Stimulated activated CD8-positive, alpha-beta memory T cell treated with anti-CD3 and anti-CD28 coated beads, Interleukin-4, amount 100 ng/mL, for 48 hours (primary cell): ENCODE measurements around the gene MS4A2.
"Not testable (repeated sequence)": the region's sequence is repeated elsewhere in the genome, so short reads cannot be mapped to it uniquely, and the experiment has no call there.

Source experiments
- DNase-seq: peaks from one replicate; pipeline ENCODE4 v3.0.0-alpha.2; 2020

The MS4A2 gene

GRCh38 chr11:60104471-60105115, 16.1 kb downstream of the MS4A2 start:
- DNase-seq, result not testable (repeated sequence)

DNA sequence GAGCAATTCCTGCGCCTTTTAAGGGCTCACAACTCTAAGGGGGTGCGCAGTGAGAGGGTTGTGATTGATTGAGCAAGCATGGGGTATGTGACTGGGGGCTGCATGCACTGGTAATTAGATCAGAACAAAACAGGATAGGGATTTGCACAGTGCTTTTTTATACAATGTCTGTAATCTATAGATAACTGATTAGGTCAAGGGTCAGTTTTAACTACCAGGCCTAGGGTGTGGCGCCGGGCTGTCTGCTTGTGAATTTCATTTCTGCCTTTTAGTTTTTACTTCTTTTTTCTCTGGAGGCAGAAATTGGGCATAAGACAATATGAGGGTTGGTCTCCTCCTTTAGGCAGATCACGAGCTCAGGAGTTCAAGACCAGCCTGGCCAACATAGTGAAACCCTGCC, 20.2 kb downstream of the MS4A2 start:
- DNase-seq, result not testable (repeated sequence)

DNA sequence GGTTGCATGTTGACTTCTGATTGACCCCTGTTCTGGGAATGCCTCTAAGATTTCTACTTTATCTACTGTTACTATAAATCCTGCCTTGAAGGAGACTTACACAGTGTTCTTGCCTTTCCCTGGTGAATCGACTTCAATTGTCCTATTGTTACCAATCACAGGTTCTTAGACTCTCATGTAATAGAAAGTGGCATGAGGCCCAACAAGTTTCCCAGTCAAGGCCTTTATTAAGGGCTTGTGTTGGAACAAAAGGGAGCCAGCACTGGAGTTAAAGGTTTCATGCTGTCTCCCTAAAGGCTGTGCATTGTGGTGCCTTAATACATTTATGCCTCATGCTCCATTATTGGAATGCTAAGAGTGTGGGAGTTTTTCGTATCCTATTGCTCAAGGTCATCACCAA, 23.3 kb downstream of the MS4A2 start:
- DNase-seq, result no peak

DNA sequence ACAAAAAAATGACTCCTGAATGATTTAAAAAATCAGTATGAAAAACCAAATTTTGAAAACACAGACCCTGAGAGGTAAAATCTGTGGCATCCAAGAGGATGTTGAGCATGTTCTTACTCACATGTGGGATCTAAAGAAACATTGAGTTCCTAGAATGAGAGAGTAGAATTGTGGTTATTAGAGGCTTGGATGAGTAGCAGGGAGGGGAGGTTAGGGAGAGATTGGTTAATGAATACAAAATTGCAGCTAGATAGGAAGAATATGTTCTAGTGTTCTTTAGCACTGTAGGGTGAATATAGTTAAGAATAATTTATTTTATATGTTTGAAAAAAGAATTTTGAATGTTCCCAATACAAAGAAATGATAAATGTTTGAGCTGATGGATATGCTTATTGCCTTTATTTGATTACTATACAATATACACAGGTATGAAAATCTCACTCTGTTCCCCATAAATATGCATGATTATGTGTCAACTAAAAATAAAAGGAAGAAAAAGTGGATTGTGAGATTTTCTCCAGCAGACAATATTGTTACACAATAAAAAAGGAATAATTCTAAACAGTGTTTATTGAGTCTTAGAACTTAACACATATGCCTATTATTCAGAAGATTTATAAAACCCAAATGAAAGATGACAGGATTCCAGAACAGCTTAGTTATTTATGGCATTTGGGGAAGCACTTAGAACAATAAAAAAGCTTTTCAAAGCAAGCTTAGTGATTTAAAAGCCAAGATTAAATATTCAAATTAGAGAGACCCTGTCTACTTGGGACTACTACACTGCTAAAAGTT, 28.7 kb downstream of the MS4A2 start:
- DNase-seq, result no peak

DNA sequence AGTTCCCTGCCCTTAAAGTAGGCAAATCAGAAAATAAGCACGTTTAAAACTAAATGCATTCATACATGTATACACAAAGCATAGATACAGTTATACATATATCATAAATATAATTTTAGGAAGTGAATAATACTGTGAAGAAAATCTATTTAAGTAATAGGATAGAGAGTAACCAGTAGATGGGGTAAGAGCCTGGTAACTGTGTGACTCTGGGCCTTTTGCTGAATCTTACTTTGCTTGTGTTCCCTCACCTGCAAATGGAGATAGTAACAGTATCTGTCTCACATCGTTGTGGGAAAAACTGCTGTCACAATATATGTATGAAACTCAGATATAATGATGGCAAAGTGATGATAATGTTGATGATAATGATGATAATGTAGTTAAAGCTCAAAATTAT, 29.9 kb downstream of the MS4A2 start:
- DNase-seq, result no peak

GRCh38 chr11:60119710-60120109, 31.2 kb downstream of the MS4A2 start:
- DNase-seq, result no peak

DNA sequence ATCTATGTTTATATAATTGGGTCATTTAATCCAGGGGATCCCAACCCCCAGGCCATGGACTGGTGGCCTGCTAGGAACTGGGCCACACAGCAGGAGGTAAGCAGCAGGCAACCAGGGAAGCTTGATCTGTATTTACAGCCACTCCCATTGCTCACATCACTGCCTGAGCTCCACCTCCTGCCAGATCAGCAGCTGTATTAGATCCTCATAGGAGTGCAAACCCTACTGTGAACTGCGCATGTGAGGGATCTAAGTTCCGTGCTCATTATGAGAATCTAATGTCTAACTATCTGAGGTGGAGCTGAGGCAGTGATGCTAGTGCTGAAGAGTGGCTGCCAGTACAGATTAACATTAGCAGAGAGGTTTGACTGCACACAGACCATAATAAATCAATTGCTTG, 32.8 kb downstream of the MS4A2 start:
- no peak for DNase-seq

GRCh38 chr11:60122414-60123036, 34.1 kb downstream of the MS4A2 start:
- DNase-seq, result no peak

- no peak for DNase-seq
Observed at GRCh38 chr11:60124802-60125432, 36.5 kb downstream of the MS4A2 start.

DNA sequence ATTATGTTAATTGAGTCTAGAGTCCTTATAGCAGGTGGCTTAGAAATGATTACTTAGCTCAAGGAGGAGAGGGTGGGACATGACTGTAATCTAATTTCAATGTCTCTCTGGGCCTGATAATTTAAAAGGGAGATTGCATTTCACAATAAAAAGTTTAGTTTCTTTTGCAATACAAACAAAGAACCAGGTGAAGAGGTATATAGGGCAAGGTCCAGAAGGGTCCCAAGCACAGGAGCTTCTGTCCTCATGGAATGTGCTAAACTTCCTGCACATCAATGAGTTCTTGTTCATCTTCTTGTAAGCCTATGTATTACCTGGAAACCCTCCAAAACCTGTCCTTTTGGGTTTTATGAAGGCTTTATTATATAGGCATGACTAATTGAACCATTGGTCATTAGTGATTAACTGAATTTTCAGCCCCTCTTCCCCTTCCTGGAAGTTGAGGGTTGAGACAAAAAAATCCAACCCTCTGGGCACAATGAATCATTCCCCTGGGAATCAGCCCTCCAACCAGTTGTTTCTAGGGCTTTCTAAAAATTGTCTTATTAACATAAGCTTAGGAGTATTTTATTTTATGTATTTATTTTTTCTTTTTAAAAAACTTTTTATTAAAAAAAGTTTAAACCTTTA, 37.6 kb downstream of the MS4A2 start:
- no peak for DNase-seq

GRCh38 chr11:60127311-60127811, 38.9 kb downstream of the MS4A2 start:
- no peak for DNase-seq

DNA sequence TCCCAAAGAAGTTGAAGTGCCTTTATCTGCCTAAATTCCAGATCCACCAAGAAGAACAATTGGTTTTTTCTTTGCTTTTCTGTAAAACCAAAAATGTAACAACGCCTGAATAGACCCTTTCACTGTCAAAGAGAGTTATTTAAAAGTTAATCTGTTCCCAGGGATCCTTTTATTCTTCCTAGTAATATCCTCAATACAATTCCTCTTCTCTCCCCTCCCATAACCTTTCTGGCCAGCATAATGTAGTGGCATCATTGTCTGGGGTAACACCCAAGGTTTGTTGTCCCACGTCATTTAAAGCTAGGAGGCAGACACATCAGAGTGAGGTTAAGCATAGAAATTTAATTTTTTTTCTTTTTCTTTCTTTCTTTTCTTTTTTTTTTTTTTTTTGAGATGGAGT, 39.9 kb downstream of the MS4A2 start:
- no peak for DNase-seq

DNA sequence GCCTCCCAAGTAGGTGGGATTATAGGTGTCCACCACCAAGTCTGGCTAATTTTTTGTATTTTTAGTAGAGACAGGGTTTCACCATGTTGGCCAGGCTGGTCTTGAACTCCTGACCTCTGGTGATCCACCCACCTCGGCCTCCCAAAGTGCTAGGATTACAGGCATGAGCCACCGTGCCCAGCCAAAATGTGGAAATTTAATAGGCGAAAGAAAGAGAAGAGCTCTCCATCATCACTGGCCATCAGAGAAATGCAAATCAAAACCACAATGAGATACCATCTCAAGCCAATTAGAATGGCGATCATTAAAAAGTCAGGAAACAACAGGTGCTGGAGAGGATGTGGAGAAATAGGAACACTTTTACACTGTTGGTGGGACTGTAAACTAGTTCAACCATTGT, 40.4 kb downstream of the MS4A2 start:
- not testable (repeated sequence) for DNase-seq

GRCh38 chr11:60129853-60130252, 41.4 kb downstream of the MS4A2 start:
- DNase-seq, result no peak

- DNase-seq, result no peak
Observed at GRCh38 chr11:60130496-60130895, 42.0 kb downstream of the MS4A2 start.

- no peak for DNase-seq
Observed at GRCh38 chr11:60131912-60132311, 43.4 kb downstream of the MS4A2 start.

DNA sequence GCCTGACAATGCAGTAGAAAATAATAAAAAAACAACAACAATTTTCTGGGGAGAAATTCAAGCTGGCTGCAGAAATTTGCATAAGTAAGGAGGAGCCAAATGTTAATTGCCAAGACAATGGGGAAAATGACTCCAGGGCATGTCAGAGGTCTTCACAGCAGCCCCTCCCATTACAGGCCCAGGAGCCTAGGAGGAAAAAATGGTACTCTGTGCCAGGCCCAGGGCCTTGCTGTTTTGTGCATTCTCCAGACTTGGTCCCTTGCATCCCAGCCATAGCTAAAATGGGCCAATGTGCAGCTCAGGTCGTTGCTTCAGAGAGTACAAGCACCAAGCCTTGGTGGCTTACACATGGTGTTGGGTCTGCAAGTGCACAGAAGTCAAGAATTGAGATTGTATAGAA, 45.5 kb downstream of the MS4A2 start:
- DNase-seq, result no peak

DNA sequence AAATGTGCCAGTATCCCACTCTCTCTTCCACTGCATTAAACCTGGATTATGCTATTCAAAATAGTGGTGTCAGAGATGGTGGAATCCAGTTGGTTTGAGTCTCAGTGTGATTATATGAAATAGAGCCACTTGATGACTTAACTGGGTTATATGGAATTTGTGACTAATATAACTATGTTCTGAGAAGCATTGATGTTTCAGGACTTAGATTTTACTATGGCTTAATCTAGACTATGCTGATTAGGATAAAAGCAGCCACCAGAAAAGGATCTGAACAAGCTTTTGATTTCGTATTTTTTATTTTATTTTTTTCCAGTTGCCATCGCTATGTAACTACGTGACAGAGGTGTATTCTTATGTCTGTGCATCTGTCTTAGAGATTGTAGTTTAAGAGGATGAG, 55.3 kb downstream of the MS4A2 start:
- DNase-seq, result no peak

DNA sequence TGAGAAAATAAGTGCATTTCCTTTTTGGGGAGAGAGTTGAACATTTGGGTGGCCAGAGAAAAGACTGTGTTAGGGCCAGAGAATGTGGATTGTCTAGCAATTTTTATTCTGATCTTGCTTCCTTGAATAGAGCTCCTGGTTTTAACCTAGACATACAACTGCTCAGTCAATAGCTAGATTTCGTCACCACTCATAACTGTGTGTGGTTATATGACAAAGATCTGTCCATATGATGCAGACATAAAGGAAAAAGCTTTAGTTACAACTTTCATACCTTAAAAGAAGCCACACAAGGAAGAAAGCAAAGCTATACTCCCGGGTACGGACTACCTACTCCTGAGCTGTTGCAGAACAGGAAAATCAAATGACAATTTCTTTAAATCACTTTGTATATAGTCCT, 57.2 kb downstream of the MS4A2 start:
- no peak for DNase-seq
